ENCODE results near the gene SAPCD2.
"Not testable (repeated sequence)": the region's sequence is repeated elsewhere in the genome, so short reads cannot be mapped to it uniquely, and the experiment has no call there.

SAPCD2 gene

DNA sequence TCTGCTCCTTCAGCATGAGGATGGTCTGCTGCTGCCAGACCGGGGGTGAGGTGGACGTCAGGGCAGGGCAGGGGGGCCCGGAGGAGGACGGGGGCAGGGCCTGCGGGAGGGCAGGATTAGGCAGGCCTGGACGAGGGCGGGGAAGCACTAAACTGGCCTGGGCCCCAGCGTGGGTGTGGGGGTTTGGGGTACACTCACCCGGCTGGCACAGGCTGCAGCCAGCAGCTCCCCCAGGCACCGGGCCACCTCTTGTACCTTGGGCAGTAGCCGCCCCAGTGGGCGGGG, 5.5 kb downstream of the SAPCD2 start:
- DNase-seq (ENCODE audit: low read depth in 2 of 2) = no peak

- DNase-seq (ENCODE audit: low read depth in 2 of 2) = no peak
Measured at GRCh38 chr9:137064027-137064879, 6.1 kb downstream of the SAPCD2 start.

GRCh38 chr9:137063311-137064026, 6.9 kb downstream of the SAPCD2 start:
- no peak for DNase-seq (ENCODE audit: low read depth in 2 of 2)

- DNase-seq (ENCODE audit: low read depth in 2 of 2) = not testable (repeated sequence)
Measured at GRCh38 chr9:137062798-137063197, 7.6 kb downstream of the SAPCD2 start.

GRCh38 chr9:137062384-137062783, 8.0 kb downstream of the SAPCD2 start:
- no peak for DNase-seq (ENCODE audit: low read depth in 2 of 2)

GRCh38 chr9:137058521-137059234, 11.7 kb downstream of the SAPCD2 start:
- no peak for DNase-seq (ENCODE audit: low read depth in 2 of 2)

GRCh38 chr9:137057545-137057944, 12.8 kb downstream of the SAPCD2 start:
- DNase-seq (ENCODE audit: low read depth in 2 of 2) = no peak

DNA sequence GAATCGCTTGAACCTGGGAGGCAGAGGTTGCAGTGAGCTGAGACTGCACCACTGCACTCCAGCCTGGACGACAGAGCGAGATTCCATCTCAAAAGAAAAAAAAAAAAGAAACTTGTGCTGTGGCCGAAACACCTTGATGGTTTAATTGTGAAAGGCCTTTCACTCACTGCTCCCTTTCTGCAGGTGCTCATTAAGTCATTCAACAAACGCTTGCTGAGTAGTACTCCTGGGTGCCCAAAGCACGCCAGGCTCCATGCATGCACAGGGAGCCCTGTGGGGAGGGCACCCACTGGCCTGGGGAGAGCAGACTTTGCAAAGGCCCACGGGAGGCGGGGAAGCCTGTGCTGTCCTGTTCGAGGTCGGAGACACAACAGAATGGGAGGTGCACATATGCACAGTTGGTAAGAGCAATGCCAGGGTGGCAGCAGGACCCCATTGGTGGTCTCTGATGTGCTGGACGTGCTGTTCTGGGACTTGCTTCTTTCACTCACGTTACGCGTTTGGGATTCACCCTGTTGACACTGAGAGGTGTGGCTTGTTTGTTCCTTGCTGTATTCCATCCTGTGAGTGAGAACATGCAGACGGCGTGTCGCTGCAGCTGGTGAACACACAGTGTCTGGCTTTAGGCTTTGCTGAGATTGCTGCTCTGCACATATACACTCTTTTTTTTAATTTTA, 13.5 kb downstream of the SAPCD2 start:
- no peak for DNase-seq (ENCODE audit: low read depth in 2 of 2)

DNA sequence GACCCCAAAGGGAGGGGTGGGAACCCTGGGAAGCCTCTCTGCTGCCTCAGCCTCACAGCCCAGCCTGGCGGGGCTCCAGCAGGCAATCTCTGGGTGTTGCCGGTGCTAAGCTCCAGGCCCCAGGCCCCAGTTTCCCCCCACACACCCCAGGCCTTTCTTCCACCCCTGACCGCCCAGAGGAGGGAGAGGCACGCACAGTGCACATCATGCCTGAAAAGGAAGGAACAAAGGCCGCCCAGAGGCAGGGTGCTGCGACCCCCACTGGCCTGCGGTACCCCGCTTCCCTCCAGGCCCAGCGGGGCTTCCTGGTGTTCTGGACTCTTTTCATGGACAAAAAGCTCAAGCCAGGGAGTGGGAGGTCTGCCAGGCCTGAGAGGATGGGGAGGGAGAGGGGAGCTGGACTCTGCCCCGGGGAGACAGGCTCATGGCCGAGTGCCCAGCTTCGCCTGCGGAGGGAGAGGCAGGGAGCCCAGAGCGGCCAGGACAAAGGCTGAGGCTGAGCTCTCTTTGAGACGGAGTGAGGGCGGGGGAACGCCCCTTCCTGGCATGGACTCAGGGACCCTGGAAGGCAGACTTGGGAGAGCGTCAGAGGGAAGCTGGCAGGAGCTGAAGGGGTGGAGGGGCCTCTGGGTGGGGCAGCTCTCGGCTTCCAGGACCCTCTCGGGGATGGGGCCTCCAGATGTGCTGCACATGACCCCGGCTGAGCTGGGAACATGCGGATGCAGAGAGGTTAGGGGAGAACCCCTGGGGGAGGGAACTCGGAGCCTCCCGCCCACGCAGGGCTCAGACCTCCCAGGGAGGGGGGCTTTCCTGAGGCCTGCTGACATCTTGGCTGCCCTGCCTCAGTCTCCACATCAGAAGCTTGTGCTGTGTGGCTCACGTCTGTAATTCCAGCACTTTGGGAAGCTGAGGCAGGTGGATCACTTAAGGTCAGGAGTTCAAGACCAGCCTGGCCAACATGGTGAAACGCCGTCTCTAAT, 14.7 kb downstream of the SAPCD2 start:
- no peak for DNase-seq (ENCODE audit: low read depth in 2 of 2)

- DNase-seq (ENCODE audit: low read depth in 2 of 2) = no peak
Measured at GRCh38 chr9:137054932-137055384, 15.4 kb downstream of the SAPCD2 start.

DNA sequence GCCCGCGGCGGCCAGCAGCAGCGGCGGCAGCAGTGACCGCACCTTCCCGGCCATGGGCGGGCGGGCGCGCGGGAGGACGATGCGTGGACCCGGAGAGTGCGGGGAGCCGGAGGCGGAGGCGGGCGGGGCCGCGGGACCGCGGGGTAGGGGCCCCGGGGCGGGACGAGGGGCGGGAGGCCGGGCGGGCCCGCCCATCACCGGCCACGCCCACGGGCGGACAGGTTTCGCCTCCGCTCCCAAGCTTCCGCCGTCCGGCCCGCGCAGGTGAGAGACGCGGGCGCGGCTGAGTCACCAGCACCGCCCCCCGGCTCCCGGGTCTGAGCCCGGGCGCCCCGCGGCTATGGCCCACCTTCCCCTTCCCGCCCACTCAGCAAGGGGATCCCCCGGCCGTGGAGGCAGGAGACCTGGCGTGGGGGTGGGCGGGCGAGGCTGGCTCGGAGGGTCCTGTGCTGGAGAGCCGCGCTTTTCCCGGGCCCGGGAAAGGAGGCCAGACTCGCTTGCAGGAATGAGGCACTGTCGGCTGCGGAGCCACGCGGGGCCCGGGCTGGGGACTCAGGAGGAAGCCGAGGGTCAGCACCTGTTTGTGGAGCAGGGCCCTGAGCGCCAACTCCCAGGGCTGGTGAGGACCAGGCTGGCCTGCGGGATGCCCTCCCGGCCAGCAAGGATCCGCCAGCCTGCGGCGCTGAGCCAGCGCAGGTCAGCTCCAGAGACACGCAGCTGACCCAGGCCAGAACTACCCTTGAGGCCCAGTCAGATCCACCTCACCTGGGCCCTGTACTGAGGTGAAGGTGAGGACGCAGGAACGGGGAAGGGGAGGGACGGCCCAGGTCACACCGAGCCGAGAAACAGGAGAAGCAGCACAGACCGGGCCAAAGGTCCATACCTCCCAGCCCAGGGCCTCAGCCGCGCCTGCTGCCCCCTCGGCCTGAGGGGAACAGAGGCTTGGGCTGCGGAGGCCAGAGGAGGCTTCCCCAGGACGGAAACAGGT, 16.1 kb downstream of the SAPCD2 start, which contains the start of gene ENTPD2:
Gene ENTPD2, minus strand, starts transcription at position 118 of the 988 bp plus-strand sequence. Its CDS starts 64 bp downstream, at position 54.
- peak in 1 of 2 donors; percentile 44 for DNase-seq (ENCODE audit: low read depth in 2 of 2)

GRCh38 chr9:137052998-137053943, 17.1 kb downstream of the SAPCD2 start:
- DNase-seq (ENCODE audit: low read depth in 2 of 2) = no peak

GRCh38 chr9:137052293-137052692, 18.1 kb downstream of the SAPCD2 start:
- no peak for DNase-seq (ENCODE audit: low read depth in 2 of 2)

- DNase-seq (ENCODE audit: low read depth in 2 of 2) = no peak
Measured at GRCh38 chr9:137051145-137051724, 19.1 kb downstream of the SAPCD2 start.

GRCh38 chr9:137050570-137050969, 19.8 kb downstream of the SAPCD2 start:
- no peak for DNase-seq (ENCODE audit: low read depth in 2 of 2)

- no peak for DNase-seq (ENCODE audit: low read depth in 2 of 2)
Measured at GRCh38 chr9:137049544-137050449, 20.6 kb downstream of the SAPCD2 start.

All from stimulated activated CD8-positive, alpha-beta memory T cell treated with anti-CD3 and anti-CD28 coated beads, Interleukin-15, amount 100 ng/mL, for 4 hours (primary cell).